ENCODE measurements around the gene PAK4.
"Not testable (repeated sequence)": the region's sequence is repeated elsewhere in the genome, so short reads cannot be mapped to it uniquely, and the experiment has no call there.

Gene PAK4

GRCh38 chr19:39130337-39131254, 5.0 kb downstream of the PAK4 start:
- DNase-seq (ENCODE audit: low read depth): no peak

- DNase-seq (ENCODE audit: low read depth): no peak
Measured at GRCh38 chr19:39131255-39131755, 5.7 kb downstream of the PAK4 start.

- no peak for DNase-seq (ENCODE audit: low read depth)
Measured at GRCh38 chr19:39132344-39132969, 6.9 kb downstream of the PAK4 start.

- no peak for DNase-seq (ENCODE audit: low read depth)
Measured at GRCh38 chr19:39133431-39134270, 8.1 kb downstream of the PAK4 start.

DNA sequence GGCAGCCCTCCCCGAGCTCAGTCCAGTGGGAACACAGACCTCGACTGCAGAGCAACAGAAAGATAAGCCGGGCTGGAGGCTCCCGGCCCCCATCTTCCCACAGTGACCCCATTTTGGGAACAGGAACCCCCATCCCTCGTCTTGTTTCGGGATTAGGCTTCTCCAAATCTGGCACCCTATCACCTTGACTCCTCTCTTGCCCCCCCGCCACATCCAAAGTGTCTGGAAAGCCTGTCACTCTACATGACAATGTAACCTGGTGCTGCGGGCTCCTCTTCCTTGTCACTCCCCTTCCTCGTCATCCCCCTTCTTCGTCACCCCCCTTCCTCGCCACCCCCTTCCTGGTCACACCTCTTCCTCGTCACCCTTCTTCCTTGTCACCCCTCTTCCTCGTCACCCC, 10.1 kb downstream of the PAK4 start:
- no peak for DNase-seq (ENCODE audit: low read depth)

GRCh38 chr19:39136225-39136940, 10.8 kb downstream of the PAK4 start:
- no peak for DNase-seq (ENCODE audit: low read depth)

DNA sequence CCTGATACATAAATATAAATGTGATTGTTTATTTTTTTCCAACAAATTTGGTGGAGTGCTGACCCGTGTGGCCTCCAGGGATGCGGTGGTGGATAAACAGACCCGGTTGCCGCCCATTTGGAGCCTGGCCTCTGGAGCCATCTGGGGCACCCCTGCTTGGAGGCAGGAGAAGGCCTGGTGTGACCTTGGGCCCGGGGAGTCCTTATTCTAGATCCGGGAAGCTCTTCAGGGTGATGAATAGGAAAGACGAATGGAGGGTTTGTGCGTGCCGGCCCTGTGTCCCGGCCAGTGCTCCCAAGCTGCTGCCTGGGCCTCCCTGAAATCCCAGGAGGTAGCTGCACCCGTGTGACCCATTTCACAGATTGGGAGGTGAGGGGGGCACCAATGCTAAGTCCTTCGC, 11.5 kb downstream of the PAK4 start:
- no peak for DNase-seq (ENCODE audit: low read depth)

DNA sequence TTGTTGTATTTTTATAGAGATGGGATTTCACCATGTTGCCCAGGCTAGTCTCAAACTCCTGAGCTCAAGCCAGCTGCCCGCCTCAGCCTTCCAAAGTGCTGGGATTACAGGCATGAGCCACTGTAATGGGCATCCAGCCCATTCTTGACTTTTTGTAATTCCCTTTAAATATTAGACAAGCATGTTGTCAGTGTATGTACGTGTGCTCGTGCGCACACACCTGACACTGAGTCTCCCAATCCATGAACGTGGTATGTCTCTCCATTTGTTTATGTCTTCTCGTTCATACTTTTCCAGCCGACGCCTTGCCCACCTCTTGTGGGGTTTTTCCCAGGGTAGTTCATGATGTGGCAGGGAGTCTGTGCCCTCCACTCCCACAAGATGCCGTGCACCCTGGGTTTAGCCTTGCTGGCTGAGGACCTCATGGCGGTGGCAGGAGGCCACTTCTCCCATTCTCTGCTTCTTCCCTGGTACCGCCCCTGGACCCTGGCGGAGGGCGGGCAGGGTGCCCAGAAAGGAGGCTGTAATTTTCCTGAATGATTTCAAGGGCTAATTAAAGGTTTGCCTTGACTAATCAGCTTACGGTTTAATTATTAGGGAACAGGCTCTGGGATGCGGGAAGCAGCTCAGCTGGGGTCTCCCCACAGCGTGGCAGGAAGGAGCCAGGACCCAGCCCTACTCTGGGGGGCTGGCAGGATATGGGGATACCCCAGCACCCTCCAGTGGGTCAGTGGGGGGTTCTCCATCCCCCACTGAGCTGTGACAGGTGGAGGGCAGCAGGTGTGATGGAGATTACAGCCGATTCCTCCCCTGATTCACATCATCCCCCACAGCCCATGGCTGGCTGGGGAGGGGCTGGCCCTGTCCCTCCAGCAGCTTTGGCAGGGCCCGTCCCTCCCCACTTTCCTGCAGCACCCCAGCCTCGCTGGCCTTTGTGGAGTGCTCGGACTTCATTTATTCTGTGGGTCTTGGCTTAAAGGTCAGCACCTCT, 12.9 kb downstream of the PAK4 start:
- no peak for DNase-seq (ENCODE audit: low read depth)

- no peak for DNase-seq (ENCODE audit: low read depth)
Measured at GRCh38 chr19:39139305-39139874, 13.8 kb downstream of the PAK4 start.

GRCh38 chr19:39139971-39140453, 14.4 kb downstream of the PAK4 start:
- no peak for DNase-seq (ENCODE audit: low read depth)

DNA sequence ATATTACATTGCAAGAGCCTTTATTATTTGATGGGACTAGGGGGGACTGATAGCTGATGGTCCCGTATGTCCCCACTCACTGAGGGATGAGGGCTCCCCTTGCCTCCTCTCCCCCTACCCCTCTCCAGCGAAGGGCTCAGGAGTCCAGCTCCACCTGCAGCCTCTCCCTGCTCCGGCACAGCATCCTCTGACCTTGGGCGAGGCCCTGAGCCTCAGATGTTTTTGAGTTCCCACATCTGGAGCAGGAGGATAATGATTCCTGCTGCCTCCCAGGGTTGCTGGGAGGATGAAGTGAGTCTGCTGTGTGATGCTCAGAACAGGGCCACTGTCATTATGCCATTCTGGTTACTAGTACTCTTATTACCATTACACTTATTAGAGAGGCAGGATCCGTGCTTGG, 15.0 kb downstream of the PAK4 start:
- DNase-seq (ENCODE audit: low read depth): no peak

DNA sequence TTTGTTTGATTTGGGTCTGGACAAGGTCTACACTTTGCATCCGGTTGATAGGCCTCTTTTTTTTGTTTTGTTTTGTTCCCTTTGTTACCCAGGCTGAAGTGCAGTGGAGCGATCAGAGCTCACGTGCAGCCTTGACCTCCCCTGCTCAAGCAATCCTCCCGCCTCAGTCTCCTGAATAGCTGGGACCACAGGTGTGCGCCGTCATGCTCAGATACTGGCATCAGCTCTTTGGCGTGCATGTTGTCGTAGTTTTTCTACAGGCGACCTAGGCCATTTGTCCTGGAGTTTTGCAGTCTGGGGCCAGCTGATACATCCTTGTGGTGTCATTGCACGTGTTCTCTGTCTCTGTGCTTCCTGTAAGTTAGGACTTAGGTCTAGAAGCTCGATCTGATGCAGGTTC, 16.3 kb downstream of the PAK4 start:
- no peak for DNase-seq (ENCODE audit: low read depth)

DNA sequence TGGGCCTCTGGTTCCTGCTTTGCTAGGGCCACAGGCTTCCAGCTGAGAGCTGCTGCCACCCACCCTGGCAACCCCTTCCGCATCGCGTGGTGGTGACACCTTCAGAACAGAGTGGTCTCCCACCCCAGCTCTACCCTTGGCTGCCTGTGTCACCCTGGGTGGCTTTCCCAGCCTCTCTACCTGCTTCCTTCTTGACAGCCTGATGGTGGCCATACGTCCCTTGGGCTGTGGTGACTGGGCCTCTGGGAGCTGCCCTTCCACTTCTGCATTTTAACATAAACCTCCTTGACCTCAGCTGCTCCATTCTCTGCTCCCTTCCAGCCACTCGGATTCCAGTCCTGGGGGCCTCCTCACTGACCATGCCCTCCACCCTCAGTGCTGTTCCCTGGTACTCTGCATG, 17.0 kb downstream of the PAK4 start:
- no peak for DNase-seq (ENCODE audit: low read depth)

- not testable (repeated sequence) for DNase-seq (ENCODE audit: low read depth)
Measured at GRCh38 chr19:39143757-39144289, 18.2 kb downstream of the PAK4 start.

DNA sequence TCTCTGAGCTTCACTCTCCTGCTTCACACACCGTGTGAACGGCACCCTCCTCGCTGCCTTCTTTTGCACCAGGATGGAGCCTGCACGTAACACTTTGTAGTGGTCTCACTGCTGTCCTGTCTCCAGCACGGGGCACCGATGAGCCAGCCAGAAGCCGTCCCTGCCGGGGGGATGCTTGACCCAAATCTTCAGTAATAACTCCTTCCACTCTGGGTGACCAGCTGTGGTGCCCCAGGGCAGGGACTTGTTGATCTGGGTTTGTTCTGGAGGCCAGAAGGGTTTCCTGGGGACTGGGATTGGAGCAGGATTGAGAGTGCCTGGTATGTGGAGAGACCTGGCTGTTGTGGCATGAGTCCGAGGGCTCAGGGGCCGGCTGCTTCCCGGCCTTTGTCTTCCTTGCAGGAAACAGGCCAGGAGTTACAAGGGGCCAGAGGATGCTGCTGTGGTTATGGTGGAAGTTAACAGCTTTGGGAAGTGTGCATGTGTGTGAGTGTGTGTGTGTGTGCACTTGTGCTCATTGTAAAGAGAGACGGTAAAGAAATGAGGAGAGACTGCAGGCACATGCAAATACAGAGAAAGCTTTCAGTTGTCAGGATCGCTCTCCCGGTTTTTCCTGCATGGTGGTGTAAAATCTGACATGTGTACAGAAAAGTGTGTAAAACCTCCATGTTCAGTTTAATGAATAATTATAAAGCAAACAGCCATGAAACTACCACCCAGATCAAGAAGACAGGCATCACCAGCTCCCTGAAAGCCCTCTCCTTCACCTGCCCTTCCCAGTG, 18.9 kb downstream of the PAK4 start:
- no peak for DNase-seq (ENCODE audit: low read depth)

DNA sequence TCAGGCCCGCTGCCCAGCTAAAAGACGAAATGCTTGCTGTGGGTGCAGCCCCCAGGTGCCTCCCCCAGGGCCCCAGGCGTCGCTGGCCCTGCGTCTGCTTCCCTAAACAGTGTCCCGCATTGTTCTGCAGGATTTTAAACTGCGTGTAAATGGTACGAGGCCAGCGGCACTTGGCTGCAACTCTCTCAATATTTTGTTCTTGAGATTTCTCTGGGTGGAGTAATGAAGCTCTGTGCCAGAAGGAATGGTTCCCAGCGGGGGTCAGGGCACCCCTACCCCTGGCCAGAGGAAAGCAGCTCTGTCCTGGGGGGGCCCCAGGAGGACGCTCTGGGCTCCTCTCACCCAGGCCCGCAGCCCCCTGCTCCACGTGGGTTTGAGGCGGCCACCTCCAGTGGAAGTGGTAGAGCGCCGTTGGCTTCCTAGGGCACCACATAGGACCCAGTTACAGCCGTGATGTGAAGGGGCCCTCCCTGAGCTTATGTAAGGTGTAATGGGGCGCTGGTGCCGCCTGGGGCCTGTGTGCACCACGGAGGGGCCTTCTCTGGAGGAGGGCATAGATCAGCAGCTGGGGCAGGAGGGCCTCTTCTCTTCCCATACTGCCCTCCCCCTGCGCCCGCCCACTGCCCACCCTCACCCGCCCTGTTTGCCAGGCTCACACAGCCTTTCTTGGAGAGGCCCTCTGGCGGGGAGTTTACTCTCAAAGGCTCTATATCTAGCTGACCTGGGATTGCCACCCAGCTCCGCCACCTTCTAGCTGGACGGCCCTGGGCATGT, 19.8 kb downstream of the PAK4 start:
- no peak for DNase-seq (ENCODE audit: low read depth)

- no peak for DNase-seq (ENCODE audit: low read depth)
Measured at GRCh38 chr19:39146091-39146490, 20.5 kb downstream of the PAK4 start.

Data from ELR (cell line).